SK-N-SH (cell line): ENCODE results near the gene FRMD3. TPM values are rescaled to one million over a fixed set of nuclear protein-coding genes. Genes with fewer than 3 reads are reported as not detected.

ENCODE experiments used
- CTCF ChIA-PET: fragments of 300-600, 350-600 bp; formaldehyde crosslinking; extraction: SDS; loops from one replicate; lab custom pipeline; 2021; lab: Yijun Ruan, JAX
- POLR2A ChIA-PET: fragments of 350-600 bp; sonication (Branson Sonifier 250); formaldehyde crosslinking; extraction: SDS; loops from one replicate; lab custom pipeline; 2020; ENCODE audit warnings: antibody characterized with exemption, inconsistent platforms; lab: Yijun Ruan, JAX
- DNase-seq: peaks from one replicate; pipeline ENCODE4 v3.0.0; 2012
- H2AFZ ChIP-seq: fragments of 200-600 bp; sonication (generic); 2 replicates; pipeline ENCODE4 v1.8.1; 2016; ENCODE audit warnings: antibody characterized with exemption, mild to moderate bottlenecking, low read depth
- H3F3A ChIP-seq: fragments of 200-600 bp; sonication (generic); replicated peaks from 2 replicates; pipeline ENCODE3; 2016; ENCODE audit warnings: antibody characterized with exemption, mild to moderate bottlenecking; ENCODE audit not compliant: insufficient read depth
- H3K27ac ChIP-seq, 2 experiments: fragments of 200-500 bp in 1 of 2; fragments of 200-600 bp in 1 of 2; sonication (Bioruptor generic) in 1 of 2; sonication (generic), shearing (Covaris generic) in 1 of 2; 2 replicates each; pipeline versions ENCODE4 v1.5.1 to v1.6.1; 2014 to 2016; ENCODE audit warnings: low read depth in 2 of 2, inconsistent platforms in 1 of 2, low read length in 1 of 2, mild to moderate bottlenecking in 1 of 2, mixed read lengths in 1 of 2
- H3K27me3 ChIP-seq: fragments of 200-600 bp; sonication (generic), shearing (Covaris generic); 2 replicates; pipeline ENCODE4 v1.6.1; 2016; ENCODE audit warnings: mixed run types; ENCODE audit not compliant: insufficient read depth
- H3K36me3 ChIP-seq, 2 experiments: fragments of 200-500 bp in 1 of 2; fragments of 200-600 bp in 1 of 2; sonication (Bioruptor generic) in 1 of 2; sonication (generic) in 1 of 2; replicated peaks in 1 of 2; 2 replicates each; pipeline versions ENCODE3 to v1.5.1; 2014 to 2016; ENCODE audit warnings: low read length in 1 of 2, mild to moderate bottlenecking in 1 of 2; ENCODE audit not compliant: insufficient read depth in 2 of 2, control insufficient read depth in 1 of 2
- H3K4me1 ChIP-seq, 2 experiments: fragments of 200-500 bp in 1 of 2; fragments of 200-600 bp in 1 of 2; sonication (Bioruptor generic) in 1 of 2; sonication (generic), shearing (Covaris generic) in 1 of 2; 2 replicates each; pipeline versions ENCODE4 v1.5.1 to v1.6.1; 2014 to 2016; ENCODE audit warnings: low read depth in 1 of 2, low read length in 1 of 2, mixed run types in 1 of 2; ENCODE audit not compliant: insufficient read depth in 2 of 2, control insufficient read depth in 1 of 2
- H3K4me2 ChIP-seq: fragments of 200-600 bp; sonication (generic), shearing (Covaris generic); 2 replicates; pipeline ENCODE4 v1.6.1; 2017; ENCODE audit warnings: mixed run types
- H3K4me3 ChIP-seq, 2 experiments: fragments of 200-500 bp in 1 of 2; fragments of 200-600 bp in 1 of 2; sonication (Bioruptor generic) in 1 of 2; sonication (generic), shearing (Covaris generic) in 1 of 2; 2 replicates each; pipeline versions ENCODE4 v1.5.1 to v1.8.1; 2014 to 2016; ENCODE audit warnings: low read depth in 2 of 2, inconsistent platforms in 1 of 2, low read length in 1 of 2, mild to moderate bottlenecking in 1 of 2, mixed read lengths in 1 of 2, moderate library complexity in 1 of 2
- H3K79me2 ChIP-seq: fragments of 200-600 bp; sonication (generic); 2 replicates; pipeline ENCODE4 v1.8.1; 2017; ENCODE audit warnings: mild to moderate bottlenecking; ENCODE audit not compliant: insufficient read depth
- H3K9ac ChIP-seq: fragments of 200-600 bp; sonication (generic); 2 replicates; pipeline ENCODE4 v1.6.1; 2017; ENCODE audit warnings: mixed run types
- H3K9me2 ChIP-seq: fragments of 200-600 bp; sonication (generic); 2 replicates; pipeline ENCODE4 v1.6.1; 2017; ENCODE audit warnings: mixed run types
- H3K9me3 ChIP-seq: fragments of 200-600 bp; sonication (generic); 2 replicates; pipeline ENCODE4 v1.6.1; 2017; ENCODE audit warnings: mixed run types, mild to moderate bottlenecking, moderate library complexity
- H4K20me1 ChIP-seq: fragments of 200-600 bp; sonication (generic); 2 replicates; pipeline ENCODE4 v1.6.1; 2017; ENCODE audit warnings: mild to moderate bottlenecking, mixed run types; ENCODE audit not compliant: insufficient read depth
- CTCF ChIP-seq: fragments of 200-600 bp; sonication (generic); IDR thresholded peaks from 2 replicates; pipeline ENCODE4 v1.6.1; 2017; ENCODE audit warnings: antibody characterized with exemption, mild to moderate bottlenecking, moderate library complexity
- EP300 ChIP-seq, 2 experiments: IDR thresholded peaks; 2 replicates each; pipeline versions ENCODE4 v1.4.0 to v1.6.1; 2012; ENCODE audit warnings: borderline replicate concordance in 1 of 2, low read depth in 1 of 2, low read length in 1 of 2
- EZH2phosphoT487 ChIP-seq: fragments of 200-600 bp; sonication (generic); IDR thresholded peaks from 2 replicates; pipeline ENCODE4 v1.6.1; 2017; ENCODE audit warnings: low read depth, mixed run types, mild to moderate bottlenecking, antibody characterized with exemption, moderate library complexity, borderline replicate concordance
- FOXJ3 ChIP-seq: sonication (generic); formaldehyde crosslinking; IDR thresholded peaks from 2 replicates; pipeline ENCODE4 v1.5.1; 2020; ENCODE audit warnings: mild to moderate bottlenecking, missing genetic modification reagents
- JUND ChIP-seq: IDR thresholded peaks from 2 replicates; pipeline ENCODE4 v1.4.0; 2012
- MEF2A ChIP-seq: IDR thresholded peaks from 2 replicates; pipeline ENCODE4 v1.4.0; 2012; ENCODE audit warnings: low read depth, borderline replicate concordance
- RAD21 ChIP-seq: IDR thresholded peaks from 2 replicates; pipeline ENCODE4 v1.6.1; 2012; ENCODE audit warnings: mild to moderate bottlenecking, low read length
- RCOR1 ChIP-seq: fragments of 150-350 bp; IDR thresholded peaks from 2 replicates; pipeline ENCODE4 v1.6.1; 2017; ENCODE audit warnings: antibody characterized with exemption, low read length
- SMC3 ChIP-seq: IDR thresholded peaks from 2 replicates; pipeline ENCODE4 v1.6.1; 2012; ENCODE audit warnings: low read depth, low read length, improper control_type of control experiment
- YY1 ChIP-seq: IDR thresholded peaks from 2 replicates; pipeline ENCODE4 v1.4.0; 2012; ENCODE audit warnings: low read depth, mild to moderate bottlenecking
- WGBS: methylation state at CpG from one replicate; pipeline ENCODE4 v1.1.6; 2017; ENCODE audit warnings: low lambda C conversion rate; 5-methylcytosine and 5-hydroxymethylcytosine counted together
- polyA plus RNA-seq, 3 experiments: library from polyadenylated mRNA; depleted of rRNA; stranded (reverse); fragments of >200 nt; gene quantifications; 2 replicates each; pipeline ENCODE4 v1.2.3, GENCODE V29; 2012
- TF ChIP-seq, protein P1 (sequence below): IDR thresholded peaks from 2 replicates; pipeline ENCODE4 v1.4.0; 2012; ENCODE audit warnings: low read depth

FRMD3 gene
- 0.89 and 1.3 TPM in 2 replicates for polyA plus RNA-seq (2012; rRNA removed)
- polyA plus RNA-seq (2012; cell fraction: cytosol; rRNA removed), result 1.3 and 1.9 TPM in 2 replicates
- 1.7 and 2.0 TPM in 2 replicates for polyA plus RNA-seq (2012; cell fraction: nucleus; rRNA removed)

DNA sequence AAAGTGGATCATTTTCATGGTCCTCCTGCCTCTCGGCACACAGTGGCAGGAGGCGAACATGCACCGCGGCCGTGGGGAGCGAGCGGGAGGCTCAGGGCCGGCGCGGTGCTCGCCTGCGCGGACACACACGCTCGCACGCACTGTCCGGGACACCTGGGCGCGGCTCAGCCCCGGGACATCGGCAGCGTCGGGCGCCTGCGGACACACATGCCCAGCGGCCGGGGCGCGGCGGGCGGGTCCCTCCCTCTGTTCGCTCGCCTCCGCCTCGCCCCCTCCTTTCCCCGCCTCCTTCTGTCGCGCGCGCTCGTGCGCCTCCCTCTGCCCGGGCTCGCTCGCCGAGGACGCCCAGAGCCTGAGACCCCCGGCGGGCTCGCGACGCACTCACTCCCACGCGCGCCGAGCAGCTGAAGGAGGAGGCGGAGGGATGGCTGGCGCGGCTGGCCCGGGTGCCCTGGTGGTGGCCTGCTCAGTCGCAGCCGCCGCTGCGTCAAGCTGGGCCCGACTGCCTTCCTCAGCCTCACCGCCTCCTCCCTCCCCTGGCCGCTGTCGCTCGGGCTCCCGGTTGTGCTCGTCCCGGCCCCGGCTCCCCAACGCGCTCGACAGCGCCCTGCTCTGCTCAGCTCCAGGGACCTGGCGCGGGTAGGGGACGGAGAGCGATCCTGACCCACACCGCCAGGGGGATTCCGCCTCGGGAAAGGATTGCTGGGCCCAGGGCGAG is at the start of gene FRMD3:
FRMD3 (minus strand) TSS at position 230 of the 718 bp plus-strand sequence; CDS start at position 60, 170 bp downstream.
- WGBS, result 0% methylated on average over 1 of the region's 85 CpGs
- peak within 1 kb of the TSS; percentile 59; the same call in 1 of the 2 replicates for H3K9ac ChIP-seq

GRCh38 chr9:83584995-83585394 is 46.8 kb upstream of the FRMD3 start:
- CTCF ChIA-PET, result interaction anchor here (1.0 to 2.6 kb wide), 3 partner anchors 13 to 336 kb away, joined by 3 to 11 read pairs (median 3); no protein-coding TSS in a partner anchor
- no peak for DNase-seq
- no peak overlapping the region for H3K9ac ChIP-seq
- H3K79me2 ChIP-seq, result no peaks in the 10 kb centered on the region
- POLR2A ChIA-PET, result no interaction called here
- no peaks in the 10 kb centered on the region for H3K9me3 ChIP-seq
- 65% methylated on average over 2 of the region's 4 CpGs for WGBS
- H3K9me2 ChIP-seq, result no peaks in the 10 kb centered on the region
- H4K20me1 ChIP-seq, result no peaks in the 10 kb centered on the region
- no peak overlapping the region for H3K27ac ChIP-seq
- no peaks in the 10 kb centered on the region for H3K4me1 ChIP-seq
- H3K36me3 ChIP-seq, result no peaks in the 10 kb centered on the region
- no peaks in the 10 kb centered on the region for H3K27me3 ChIP-seq
- no peak overlapping the region for H3K4me3 ChIP-seq
- no peak overlapping the region for H2AFZ ChIP-seq
- no peaks in the 10 kb centered on the region for H3F3A ChIP-seq
- no peak for TF ChIP-seq FOXJ3
- no peak for TF ChIP-seq EP300 (IDR thresholded peaks at IDR 0.05; ENCODE audit: borderline replicate concordance in 1 of 2, low read depth in 1 of 2, low read length in 1 of 2)
- H3K4me2 ChIP-seq, result no peak overlapping the region

More for the DNA sequence above, at the start of gene FRMD3:
- POLR2A ChIA-PET, result interaction anchor here (0.9 to 1.5 kb wide), 5 partner anchors 12 to 319 kb away, joined by 3 to 5 read pairs (median 3); no protein-coding TSS in a partner anchor
- peaks cover 50% of the 10 kb centered on the region for H3K79me2 ChIP-seq
- no peaks in the 10 kb centered on the region for H3K9me2 ChIP-seq
- peak within 1 kb of the TSS; percentile 85 for H3K4me2 ChIP-seq
- H3K4me3 ChIP-seq, result peak within 1 kb of the TSS; percentile 74 to 79
- H4K20me1 ChIP-seq, result no peaks in the 10 kb centered on the region
- no peaks in the 10 kb centered on the region for H3K36me3 ChIP-seq
- H3F3A ChIP-seq, result peaks cover 2% of the 10 kb centered on the region
- peaks cover 0 to 23% of the 10 kb centered on the region in 2 experiments; a peak in 1 of 4 replicates for H3K4me1 ChIP-seq
- H3K27ac ChIP-seq, result peak within 1 kb of the TSS; percentile 40 to 80; a peak in 3 of 4 replicates
- TF ChIP-seq, protein P1, sequence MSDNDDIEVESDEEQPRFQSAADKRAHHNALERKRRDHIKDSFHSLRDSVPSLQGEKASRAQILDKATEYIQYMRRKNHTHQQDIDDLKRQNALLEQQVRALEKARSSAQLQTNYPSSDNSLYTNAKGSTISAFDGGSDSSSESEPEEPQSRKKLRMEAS, result peak; percentile 39; the same call in 1 of the 2 replicates
- TF ChIP-seq RCOR1, result no peak
- TF ChIP-seq JUND, result no peak
- no peak for TF ChIP-seq EZH2phosphoT487
- TF ChIP-seq YY1, result no peak
- TF ChIP-seq MEF2A, result no peak
- TF ChIP-seq RAD21, result peak; percentile 68
- 0 out of 2 replicates have a peak, but pooled peaks have one; percentile 66 for TF ChIP-seq FOXJ3
- peak; percentile 70 for TF ChIP-seq CTCF
- TF ChIP-seq SMC3, result peak; percentile 63; the same call in 1 of the 2 replicates
- no peaks in the 10 kb centered on the region for H3K9me3 ChIP-seq
- peak; percentile 91 for DNase-seq
- CTCF ChIA-PET, result interaction anchor here (0.6 to 4.5 kb wide), 44 partner anchors 9 to 352 kb away, joined by 3 to 89 read pairs (median 4); no protein-coding TSS in a partner anchor
- no peaks in the 10 kb centered on the region for H3K27me3 ChIP-seq
- peak within 1 kb of the TSS; percentile 81 for H2AFZ ChIP-seq
